SIG-M5 treated with dmso at 0.1 percent for 504 hours (cell line): Measurements from ENCODE around the gene PACRG.

ENCODE experiments used
- DNase-seq: peaks from one replicate; lab custom pipeline; 2025; ENCODE audit not compliant: unreplicated experiment; lab: John Stamatoyannopoulos, UW

PACRG gene

DNA sequence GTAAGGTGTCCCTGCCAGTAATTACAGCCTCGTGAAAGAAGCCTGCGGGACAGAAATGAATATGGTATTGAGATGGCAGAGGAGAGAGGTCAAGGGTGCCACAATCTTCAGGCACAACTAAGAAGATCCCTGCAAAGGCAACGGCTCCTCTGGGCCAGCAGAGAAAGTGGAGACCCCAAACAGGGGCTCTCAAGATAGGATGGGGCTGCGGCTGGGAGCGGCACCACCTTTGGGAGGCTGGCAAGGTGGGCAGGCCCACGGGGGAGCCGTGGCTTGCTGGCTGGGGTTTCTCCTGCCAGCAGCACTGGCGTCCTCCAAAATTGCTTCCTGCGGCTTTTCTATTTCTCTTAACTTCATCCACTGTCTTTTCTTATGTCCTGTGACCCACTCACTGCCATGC lies 503.1 kb downstream of the PACRG start:
- DNase-seq, result no peak

DNA sequence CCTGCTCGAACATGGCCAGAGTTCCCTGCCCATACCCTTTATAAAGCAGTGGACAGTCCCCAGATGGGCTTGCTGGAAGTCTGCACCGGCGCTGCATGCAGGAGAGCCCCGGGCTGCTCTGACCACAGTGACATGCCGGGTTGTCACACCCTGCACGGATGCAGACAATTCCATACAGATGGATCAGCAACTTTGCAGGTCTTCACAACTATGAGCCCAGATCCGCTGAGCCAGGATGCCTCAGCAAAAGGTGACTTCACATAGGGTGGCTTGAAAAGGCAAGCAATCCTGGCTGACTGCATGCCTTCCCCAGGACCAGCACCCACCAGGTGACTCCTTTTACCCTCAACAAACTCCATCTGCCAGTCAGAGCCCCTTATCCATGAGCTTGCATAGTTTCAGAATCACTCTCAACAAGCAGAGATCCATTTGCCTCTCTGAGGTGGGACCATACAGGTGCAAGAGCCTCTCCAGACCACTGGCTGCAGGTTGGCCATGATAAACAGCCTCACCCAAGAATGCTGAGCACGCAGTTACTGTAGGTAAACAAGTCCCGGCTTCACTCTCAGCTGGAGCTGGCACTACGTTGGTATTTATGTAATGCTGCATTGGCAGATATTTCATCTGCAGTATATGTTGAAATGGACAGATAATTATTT lies 503.7 kb downstream of the PACRG start:
- DNase-seq, result no peak

DNA sequence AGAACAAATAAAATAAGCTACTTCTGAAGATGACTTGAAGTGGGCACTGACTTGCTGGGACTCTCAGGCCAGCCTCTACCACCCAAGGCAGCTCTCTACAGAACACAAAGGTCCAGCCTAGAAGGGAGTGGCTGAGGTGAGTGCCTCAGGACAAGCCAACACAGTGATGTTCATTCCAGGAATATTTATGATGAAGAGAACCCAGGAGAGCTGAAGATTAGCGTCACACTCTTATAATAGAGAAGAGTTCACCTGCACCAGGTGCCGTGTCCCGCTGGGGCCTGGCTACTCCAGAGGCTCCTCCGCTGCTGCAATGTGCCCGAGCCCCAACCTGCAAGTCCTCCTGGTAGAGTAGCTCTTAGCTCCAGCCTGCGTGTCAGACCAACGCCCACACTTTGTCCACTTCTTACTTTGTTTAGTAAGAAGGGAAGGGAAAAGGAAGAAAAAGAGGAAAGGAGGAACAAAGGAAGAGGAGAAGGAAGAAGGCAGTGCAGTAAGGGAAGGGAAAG lies 504.3 kb downstream of the PACRG start:
- DNase-seq, result no peak

DNA sequence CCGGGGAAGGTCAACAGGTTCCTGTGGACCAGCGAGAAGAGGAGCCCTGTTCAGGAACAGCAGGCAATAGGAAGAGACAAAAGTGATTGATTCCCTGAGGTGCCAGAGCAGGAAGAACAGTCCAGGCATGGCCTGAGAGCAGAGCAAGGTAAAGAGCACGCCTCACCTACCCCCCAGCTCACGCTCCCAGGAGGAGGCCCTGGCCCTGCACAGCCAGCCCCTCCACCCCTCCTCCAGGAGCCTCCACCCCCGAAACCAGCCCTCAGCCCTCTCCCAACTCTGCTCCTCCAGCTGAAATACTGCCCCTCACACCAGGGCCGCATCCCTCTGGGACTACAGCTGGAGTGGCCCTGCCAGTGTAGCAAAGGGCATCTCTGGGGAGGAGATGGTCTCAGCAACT lies 504.9 kb downstream of the PACRG start:
- DNase-seq, result no peak

DNA sequence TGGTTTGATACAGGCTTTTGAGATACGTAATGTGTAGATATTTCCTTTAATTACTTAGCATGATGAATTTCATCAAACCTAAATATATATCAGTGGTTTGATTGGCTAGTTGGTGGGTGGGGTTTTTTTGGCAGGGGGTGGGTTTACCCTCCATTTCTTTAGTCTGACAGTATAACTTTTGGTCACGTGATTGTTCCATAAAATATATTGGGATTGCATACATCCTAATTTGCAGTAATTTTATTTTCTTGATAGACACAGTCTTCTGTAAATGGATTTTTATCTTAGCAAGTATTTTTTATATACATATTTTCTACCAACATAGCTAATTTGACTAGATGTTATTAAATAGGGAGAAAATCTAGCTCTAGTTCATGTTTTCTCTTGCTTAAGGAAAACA lies 509.3 kb downstream of the PACRG start:
- DNase-seq, result no peak

DNA sequence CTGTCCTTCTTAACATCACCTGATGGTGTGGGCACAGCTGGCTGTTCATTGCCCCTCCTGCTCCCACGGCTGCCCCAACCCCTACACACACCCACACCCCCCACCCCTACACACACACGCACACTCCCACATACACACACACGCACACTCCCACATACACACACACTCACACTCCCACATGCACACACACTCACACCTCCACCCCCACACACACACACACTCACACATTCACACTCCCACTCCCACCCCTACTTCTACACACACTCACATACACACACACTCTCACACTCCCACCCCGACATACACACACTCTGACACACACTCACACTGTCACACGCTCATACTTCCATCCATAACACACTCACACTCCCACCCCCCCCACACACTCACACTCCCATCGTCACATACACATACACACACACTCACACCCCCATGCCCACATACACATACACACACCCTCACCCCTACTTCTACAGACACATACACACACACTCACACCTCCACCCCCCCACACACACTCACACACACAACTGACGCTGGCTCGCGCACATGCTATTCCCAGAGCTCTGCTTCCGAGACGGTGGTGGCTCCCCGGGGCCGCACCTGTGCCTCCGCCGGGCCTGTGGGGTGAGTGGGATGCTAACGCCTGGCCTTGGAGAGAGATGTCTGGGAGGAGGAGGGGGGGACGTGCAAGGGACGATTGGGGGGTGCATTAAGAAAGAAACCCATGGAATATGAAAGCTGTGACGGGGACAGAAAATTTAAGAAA lies 512.0 kb downstream of the PACRG start:
- no peak for DNase-seq

DNA sequence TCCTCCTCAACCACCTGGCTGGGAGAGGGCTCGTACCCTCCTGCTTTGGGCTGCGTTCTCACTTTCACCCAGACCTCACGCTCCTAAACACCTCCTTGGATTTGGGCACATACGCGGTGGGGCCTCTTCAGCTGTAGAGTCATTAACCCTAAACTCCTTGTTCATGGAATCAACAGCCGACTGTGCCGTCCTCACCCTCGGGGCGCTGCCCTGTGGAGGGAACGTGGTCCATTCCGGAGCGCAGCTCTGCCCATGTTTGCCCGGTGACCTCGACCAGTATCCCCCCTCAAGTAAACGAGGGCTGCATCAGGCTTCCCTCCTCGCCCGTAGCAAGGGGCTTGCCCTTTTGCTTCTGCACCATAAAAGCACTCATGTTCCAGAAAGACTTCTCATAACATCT lies 512.8 kb downstream of the PACRG start:
- no peak for DNase-seq

DNA sequence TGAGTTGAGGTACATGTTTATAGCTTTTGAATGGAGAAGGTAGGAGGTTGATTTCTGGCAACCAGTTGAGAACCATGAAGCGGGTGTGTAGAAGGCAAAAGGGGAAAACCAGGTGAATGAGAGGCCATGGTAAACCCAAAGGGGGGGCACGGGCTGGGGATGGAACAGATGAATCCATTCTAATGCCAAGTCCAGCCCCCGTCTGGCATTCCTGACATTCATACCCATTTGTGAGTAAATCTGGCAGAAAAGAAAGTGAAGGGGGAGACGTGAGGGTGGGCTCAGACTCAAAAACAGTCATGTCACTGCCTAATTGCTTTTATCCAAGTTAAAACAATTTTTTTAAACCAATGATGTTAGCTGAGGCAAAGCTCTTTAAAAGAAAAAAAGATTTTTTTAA lies 513.9 kb downstream of the PACRG start:
- no peak for DNase-seq

DNA sequence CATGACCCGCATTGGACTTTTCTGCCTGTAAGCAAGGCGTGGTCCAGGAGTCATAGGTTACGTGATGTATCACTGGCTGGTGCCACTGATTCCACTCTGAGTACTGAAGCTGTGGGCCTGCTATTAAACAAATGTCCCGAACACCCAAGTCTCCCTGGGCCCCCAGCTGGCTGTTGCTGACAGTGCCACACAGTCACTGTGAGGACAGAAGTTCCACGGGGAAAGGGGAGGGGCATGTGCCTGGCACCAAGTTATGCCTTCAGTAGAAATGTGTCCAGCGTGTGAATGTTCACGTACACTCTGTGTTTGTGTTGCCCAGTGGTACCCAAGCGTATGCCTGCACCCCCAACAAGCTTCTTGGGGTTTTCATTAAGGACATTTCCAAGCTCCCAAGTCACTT lies 515.3 kb downstream of the PACRG start:
- no peak for DNase-seq

DNA sequence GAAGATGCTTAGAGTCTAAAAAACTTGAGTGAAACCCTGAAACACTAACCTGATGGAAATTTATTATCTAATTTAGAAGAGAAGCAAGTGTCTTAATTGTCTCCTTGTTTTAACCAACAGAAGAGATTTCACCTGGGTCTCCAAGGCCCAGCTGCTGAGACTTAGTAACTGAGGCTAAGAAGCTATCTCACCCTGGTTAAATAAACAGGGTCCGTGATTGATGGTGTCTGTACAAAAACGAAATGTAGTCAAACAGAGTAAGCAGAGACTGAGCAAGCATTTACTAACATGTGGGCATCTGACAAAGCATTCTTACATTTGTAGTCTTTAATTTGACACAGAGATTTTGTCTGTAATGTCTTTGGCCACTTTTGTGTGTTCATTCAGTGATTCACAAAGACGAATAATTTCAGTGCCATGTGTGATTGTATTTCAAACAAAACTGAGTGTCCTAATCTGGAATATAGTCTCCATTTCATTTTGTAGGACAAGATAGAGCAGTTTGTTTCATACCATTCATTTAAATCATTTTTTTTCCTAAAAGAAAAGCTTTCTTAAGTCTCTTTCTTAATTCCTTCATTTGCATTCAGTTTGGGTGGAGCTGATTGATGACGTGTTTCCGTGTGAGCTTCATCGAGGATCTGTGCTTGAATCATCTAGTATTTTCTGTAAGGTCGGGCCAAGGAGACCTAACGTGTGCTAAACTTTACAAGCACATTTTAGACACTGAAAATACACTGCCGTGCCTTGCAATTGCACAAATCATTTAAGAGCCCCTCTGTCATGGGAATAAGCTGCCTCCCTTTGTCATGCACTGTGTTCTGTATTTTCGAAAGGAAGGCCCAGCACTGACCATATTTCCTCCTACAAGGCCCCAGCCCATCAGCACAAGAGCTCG lies 516.2 kb downstream of the PACRG start:
- no peak for DNase-seq

DNA sequence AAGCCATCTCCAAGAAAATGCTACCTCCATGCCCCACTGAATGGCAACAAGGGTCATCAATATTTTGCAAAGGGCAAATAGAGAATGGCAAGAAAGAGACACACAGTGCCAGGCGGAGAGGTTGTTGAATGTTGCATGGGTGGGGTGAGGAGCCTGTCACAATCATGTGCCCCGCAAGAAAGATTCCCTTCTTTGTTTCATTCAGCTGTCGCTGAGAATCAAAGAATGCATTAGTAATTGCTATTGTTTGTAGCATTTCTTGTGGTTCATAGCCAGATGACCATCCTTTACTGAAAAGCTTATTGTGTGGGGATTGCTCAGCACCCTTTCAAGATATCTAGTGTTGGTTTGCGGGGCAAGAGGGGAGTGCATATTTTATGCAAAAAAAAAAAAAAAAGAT lies 520.3 kb downstream of the PACRG start:
- DNase-seq, result no peak

DNA sequence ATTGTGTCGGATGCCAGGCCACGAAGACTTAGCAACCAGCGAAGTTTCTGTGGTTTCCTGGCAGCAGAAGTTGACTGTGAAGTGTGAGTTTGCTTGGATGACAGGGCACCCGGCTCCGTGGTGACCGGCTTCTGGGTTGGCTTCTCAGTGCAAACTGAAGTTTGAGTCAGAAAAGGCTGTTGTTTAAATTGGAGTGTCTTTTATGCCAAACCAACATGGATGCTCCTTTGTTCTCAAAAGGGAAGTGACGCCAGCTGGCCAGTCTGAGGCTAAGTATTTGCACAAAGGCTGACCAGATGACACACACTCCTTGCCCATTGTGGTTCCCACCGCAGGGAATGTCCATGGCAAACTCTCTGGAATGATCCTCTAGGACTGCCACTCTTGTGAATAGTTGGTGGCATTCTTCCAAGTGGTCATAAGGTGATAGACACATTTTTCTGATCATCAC lies 521.9 kb downstream of the PACRG start:
- DNase-seq, result no peak

DNA sequence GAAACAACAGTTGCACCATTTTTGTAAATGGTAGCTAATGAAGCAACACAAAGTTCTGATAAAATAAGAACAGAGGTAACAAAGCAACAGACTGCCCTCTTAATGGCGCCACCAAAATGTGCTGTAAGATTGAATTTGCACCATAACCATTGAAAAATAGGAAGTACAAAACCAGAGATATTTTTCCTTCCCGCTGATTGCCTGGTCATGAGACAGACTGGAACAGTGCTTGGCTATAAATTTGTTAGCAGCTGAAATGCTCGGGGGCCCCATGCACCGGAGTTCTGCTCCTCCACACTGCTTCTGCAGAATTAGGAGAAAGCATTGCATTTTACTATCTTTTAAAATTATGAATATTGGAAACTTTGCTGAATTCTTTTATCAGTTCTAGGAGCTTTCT lies 522.3 kb downstream of the PACRG start:
- peak; percentile 2 for DNase-seq

DNA sequence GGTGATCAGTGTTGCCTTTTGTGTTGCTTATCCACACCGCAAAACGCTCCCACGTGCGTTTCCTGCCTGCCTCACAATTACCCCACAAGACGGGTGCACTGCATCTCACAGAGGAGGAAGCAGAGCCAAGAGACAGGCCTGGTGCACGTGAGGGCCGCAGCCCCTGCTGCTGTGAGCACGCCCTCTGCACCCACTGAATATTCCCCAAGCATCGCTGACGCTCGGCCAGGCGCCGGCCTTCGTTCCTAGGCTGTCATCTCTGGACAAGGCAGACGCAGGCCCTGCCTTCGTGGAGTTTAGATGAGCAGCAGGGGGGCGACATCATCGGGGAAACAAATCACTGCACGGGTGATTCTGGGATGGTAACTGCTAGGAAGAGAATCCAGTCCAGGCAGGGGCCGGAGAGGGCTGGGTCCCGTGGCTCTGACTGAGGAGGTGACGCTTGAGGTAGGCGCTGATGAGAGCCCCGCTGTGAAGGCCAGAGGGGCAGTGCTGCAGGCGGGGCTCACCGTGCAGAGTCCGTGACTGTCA lies 524.4 kb downstream of the PACRG start:
- no peak for DNase-seq

DNA sequence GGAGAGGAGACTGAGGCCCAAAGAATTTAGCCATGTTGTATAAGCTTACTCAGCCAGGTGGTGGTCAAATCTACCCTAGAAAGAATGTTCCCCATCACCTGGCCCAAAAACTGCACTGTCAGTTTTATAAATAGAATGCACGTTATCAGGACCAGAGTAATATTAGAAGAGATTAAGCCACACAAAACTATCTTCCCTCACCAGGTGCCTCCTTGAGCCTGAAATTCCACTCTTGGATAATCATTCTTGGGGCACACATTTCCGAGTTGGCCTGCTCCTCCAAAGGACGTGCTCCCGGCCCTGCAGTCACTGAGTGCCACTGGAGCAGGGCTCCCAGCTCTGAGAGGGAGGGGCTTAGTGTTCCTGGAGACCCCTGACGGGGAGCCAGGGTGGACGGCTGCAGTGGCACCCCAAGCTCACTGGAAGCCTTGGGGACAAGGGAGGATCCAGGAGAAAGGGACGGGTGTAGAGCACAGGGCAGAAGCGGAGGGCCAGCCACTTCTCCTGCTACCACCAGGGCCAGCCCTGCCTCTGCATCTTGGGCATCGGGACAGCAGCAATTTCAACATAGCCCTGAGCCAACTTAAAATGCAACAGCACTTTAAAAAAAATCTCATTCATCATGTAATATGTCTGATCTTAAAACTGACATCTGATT lies 525.9 kb downstream of the PACRG start:
- DNase-seq, result no peak

DNA sequence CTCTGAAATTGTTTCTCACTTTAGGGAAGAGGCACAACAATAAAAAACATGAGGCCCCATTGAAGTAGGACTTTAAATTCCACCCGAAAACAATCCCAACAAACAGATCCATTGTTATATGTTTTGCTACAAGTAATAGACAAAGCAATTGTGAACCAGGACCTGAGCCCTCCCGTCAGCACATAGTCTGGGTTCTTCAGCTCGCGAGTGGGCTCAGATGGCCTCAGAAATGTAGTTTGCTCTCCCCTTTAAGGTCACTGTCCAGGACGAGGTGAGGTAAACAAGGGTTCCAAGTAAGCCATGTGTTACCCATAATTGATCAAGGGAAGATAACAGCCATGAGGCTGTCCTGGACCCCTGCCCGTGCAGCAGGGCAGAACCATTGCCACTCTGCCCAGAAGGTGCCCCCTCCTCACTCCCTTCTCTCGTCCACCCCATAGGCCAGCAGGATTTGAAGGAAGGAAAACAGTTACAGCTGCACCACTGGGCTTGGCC lies 526.6 kb downstream of the PACRG start:
- DNase-seq, result no peak

DNA sequence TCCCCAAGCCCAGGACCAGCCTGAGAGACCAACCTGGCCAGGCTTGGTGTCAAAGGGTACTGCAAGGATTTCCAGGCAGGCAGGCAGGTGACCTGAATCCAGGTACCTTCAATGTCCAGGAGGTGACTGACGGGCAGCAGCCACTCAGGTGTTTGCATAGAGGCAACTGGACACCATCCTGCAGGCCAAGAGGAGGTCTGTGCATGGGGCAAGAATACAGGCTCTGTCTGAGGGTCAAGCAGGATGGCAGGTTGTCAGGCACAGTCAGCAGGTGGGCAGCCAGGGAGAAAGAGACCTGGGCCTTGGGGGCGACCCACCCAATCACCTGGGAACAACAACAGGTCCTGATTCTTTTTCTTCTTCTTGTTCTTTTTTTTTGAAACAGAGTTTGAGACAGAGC lies 527.5 kb downstream of the PACRG start:
- DNase-seq, result no peak

DNA sequence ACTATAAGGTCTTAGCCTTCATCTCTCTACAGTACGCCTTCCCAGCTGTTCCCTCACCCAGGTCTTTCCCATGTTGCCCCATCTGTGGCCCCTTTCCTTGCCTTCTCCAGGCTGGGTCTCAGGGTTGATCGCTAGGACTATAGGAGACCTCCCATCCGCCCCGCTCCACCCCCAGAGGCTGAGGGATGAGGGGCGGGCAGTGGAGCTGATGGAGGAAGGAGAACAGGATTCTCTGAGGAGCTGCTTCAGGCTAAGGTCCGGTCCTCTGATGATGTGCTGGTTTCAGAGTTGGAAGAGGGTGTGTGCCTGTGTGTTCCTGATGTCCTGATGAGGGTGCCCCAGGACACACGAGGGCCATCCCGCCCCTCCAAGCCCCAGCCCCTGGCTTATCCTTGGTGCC lies 531.9 kb downstream of the PACRG start:
- no peak for DNase-seq

DNA sequence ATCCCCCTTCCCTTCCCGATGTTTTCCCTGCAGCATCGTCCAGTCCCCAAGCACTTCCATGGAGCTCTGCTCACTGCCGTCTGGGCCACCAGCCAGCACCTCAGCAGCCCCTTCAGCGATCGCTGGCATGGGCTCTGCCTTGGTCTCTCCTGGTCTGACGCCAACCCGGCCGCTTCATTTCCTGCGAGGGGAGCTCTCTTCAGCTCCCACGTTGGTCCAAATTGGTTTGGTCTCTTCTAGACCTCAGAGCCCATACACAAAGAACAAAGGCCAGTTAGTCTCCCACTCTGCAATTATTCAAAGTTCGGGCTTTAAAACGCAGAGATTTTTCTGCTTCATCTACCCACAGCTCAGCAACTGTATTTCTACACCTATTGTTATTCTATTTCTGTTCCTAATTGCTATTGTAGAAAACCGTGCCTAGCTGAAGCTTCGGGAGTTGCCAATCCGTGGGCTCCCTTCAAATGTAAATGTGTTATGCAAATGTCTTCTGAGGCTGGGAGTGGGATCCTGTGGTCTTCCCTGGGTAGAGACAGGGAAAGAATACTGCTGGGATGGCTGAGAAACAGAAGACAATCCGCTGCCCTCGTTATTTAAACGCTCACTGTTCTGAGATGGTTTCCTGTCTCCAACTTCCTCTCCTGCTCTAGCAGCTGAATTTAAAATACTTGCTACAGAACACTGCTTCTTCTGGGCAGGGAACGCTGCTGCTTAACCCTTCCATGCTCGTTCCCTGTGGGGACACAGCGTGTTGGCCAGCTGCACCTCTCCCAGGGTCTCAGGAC lies 532.5 kb downstream of the PACRG start:
- peak; percentile 12 for DNase-seq

DNA sequence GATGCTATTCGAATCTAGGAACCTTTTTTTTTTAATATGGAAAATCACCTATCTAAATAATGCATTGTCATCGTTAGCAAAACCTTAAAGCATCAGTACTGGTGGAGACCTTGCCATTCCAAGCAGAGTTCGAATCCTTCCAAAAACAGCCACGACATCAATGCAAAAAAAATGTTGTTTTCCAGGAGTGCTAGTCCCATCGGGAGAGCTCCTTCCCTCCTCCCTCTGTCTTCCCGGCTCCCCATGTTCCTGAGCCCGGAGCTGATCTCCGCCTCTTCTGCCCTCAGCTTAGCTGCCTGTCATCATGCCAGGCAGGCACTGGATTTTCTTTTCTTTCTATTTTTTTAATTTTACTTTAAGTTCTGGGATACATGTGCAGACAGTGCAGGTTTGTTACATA lies 533.1 kb downstream of the PACRG start:
- DNase-seq, result no peak
